NCI-H1417 (cell line): ENCODE data around the gene SLC39A11.

Experiments used
- DNase-seq, 3 experiments: peaks; one replicate each; lab custom pipeline; 2025; lab: John Stamatoyannopoulos, UW

The SLC39A11 gene

GRCh38 chr17:72617557-72617956, 474.9 kb downstream of the SLC39A11 start:
- DNase-seq, result no peak

GRCh38 chr17:72616447-72616846, 476.0 kb downstream of the SLC39A11 start:
- DNase-seq, result no peak

GRCh38 chr17:72615627-72615991, 476.9 kb downstream of the SLC39A11 start:
- DNase-seq, result no peak

GRCh38 chr17:72614871-72615626, 477.4 kb downstream of the SLC39A11 start:
- DNase-seq, result peak in 1 of 3 experiments; percentile 7

GRCh38 chr17:72614476-72614870, 478.0 kb downstream of the SLC39A11 start:
- DNase-seq, result no peak

GRCh38 chr17:72613806-72614292, 478.6 kb downstream of the SLC39A11 start:
- DNase-seq, result no peak

GRCh38 chr17:72613396-72613795, 479.1 kb downstream of the SLC39A11 start:
- DNase-seq, result no peak

- no peak for DNase-seq
These were observed 481.3 kb downstream of the SLC39A11 start for GRCh38 chr17:72611172-72611571.

- DNase-seq, result no peak
These were observed 483.0 kb downstream of the SLC39A11 start for GRCh38 chr17:72609501-72609900.

GRCh38 chr17:72608436-72608835, 484.1 kb downstream of the SLC39A11 start:
- DNase-seq, result no peak

- DNase-seq, result no peak
These were observed 485.8 kb downstream of the SLC39A11 start for GRCh38 chr17:72606656-72607055.

- no peak for DNase-seq
These were observed 486.9 kb downstream of the SLC39A11 start for GRCh38 chr17:72605543-72605942.

- peak; percentile 16 to 35 (median 29) for DNase-seq
These were observed 488.0 kb downstream of the SLC39A11 start for GRCh38 chr17:72604518-72604917.

- DNase-seq, result no peak
These were observed 488.9 kb downstream of the SLC39A11 start for GRCh38 chr17:72603420-72604242.

GRCh38 chr17:72602517-72603419, 489.7 kb downstream of the SLC39A11 start:
- DNase-seq, result no peak

- no peak for DNase-seq
These were observed 491.6 kb downstream of the SLC39A11 start for GRCh38 chr17:72600934-72601333.

GRCh38 chr17:72599891-72600290, 492.6 kb downstream of the SLC39A11 start:
- DNase-seq, result no peak

- no peak for DNase-seq
These were observed 493.8 kb downstream of the SLC39A11 start for GRCh38 chr17:72598695-72599094.

- DNase-seq, result no peak
These were observed 495.0 kb downstream of the SLC39A11 start for GRCh38 chr17:72597354-72598087.
